ENCODE data around the gene SULT2A1.
"Not testable (repeated sequence)": the region's sequence is repeated elsewhere in the genome, so short reads cannot be mapped to it uniquely, and the experiment has no call there.

The SULT2A1 gene

DNA sequence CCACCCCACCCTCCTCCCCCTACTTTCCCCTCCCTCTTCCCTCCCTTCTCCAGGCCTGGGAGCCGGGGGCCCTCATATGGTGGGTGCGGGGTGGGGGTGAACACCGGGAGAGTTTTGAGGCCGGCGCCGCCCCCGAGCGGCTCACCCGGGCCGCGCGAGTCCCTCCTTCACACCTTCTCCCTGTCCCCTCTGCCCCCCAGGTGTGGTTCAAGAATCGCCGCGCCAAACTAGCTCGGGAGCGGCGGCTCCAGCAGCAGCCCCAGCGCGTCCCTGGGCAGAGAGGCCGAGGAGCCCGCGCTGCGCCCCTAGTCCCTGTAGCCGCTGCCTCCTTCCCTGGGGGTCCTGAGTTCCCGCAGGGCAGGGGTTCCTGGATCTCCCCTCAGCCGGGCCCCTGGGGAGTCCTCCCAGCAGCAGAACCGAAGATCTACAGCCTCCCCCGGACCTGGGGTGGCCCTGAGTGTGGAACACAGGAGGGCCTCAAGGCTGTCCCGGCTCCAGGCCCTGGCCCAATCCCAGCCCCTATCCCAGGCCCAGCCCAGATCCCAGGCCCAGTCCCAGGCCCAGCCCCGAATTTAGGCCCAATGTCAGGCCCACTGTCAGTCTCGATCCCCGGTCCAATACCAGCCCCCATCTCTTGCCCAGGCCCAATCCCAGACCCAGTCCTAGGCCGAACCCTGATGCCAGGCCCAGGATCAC is 25.4 kb downstream of the SULT2A1 start:
- no peak for DNase-seq (ENCODE audit: low read depth)
- H3K4me3 ChIP-seq (ENCODE audit: low read length), result no peak overlapping the region
- TF ChIP-seq, protein P1, sequence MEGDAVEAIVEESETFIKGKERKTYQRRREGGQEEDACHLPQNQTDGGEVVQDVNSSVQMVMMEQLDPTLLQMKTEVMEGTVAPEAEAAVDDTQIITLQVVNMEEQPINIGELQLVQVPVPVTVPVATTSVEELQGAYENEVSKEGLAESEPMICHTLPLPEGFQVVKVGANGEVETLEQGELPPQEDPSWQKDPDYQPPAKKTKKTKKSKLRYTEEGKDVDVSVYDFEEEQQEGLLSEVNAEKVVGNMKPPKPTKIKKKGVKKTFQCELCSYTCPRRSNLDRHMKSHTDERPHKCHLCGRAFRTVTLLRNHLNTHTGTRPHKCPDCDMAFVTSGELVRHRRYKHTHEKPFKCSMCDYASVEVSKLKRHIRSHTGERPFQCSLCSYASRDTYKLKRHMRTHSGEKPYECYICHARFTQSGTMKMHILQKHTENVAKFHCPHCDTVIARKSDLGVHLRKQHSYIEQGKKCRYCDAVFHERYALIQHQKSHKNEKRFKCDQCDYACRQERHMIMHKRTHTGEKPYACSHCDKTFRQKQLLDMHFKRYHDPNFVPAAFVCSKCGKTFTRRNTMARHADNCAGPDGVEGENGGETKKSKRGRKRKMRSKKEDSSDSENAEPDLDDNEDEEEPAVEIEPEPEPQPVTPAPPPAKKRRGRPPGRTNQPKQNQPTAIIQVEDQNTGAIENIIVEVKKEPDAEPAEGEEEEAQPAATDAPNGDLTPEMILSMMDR (conservative IDR thresholded peaks at IDR 0.05; ENCODE audit: low read length), result no peak

DNA sequence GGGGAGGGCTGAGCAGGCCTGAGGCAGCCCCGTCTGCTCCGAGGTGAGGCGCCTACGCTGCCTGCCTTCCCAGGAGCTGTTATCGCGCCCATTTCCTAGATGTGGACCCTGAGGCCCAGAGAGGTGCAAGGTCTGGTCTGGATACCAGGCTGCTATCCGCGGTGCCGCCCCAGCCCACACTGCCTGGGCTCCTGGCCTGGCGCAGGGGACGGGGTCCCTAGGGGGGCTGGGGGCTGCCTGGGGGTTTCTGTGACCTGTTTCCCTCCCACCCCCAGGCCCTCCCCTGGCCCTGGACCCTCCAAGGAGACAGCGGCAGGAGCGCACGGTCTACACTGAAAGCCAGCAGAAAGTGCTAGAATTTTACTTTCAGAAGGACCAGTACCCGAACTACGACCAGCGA is 26.3 kb downstream of the SULT2A1 start:
- not testable (repeated sequence) for H3K4me3 ChIP-seq (ENCODE audit: low read length); DNase-seq (ENCODE audit: low read depth)

DNA sequence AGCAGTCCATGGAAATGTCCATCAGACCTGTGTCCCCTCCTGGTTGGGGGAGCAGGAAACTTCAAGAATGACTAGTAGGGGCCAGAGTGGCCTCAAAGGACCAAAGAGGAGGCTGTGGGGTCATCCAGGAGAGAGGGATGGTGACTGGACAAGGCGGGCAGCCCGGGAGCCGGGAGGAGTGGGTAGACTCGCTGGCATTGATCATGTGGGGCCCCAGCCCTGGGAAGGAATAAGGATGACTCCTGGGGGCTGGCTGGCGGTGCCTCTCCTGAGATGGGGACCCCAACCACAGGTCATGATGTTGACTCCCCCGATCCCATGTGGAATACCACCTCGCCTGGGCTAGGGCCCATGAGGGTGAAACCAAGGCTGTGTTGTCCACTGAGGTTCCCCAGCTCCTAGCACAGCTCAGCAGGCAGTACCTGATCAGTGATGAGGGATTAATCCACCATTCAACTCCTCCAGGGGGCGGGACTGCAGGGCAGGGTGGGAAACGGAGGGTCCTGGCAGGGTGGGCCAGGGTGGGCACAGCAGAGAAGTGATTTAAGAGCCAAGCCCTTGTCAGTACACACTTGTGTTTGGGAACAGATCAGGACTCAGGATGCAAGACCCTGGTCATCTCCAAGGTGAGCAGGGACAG is 27.3 kb downstream of the SULT2A1 start, which contains the start of gene TPRX2:
TSS of gene TPRX2 (plus strand) at position 590 of the 640 bp plus-strand sequence. CDS start at position 602, 12 bp downstream.
- H3K4me3 ChIP-seq (ENCODE audit: low read length); DNase-seq (ENCODE audit: low read depth): not testable (repeated sequence)

DNA sequence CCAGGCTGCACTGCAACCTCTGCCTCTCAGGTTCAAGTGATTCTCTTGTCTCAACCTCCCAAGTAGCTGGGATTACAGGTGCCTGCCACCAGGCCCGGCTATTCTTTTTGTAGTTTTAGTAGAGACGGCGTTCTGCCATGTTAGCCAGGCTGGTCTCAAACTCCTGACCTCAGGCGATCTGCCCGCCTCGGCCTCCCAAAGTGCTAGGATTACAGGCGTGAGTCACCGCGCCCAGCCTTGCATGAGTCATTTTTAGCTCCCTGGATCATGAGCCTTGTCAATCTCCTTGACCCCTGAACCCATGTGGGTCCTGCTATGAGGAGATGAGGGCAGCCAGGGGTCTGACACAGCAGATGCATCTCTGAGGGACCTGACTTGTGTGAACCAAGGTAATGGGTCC is 27.9 kb downstream of the SULT2A1 start:
- not testable (repeated sequence) for DNase-seq (ENCODE audit: low read depth); H3K4me3 ChIP-seq (ENCODE audit: low read length)

DNA sequence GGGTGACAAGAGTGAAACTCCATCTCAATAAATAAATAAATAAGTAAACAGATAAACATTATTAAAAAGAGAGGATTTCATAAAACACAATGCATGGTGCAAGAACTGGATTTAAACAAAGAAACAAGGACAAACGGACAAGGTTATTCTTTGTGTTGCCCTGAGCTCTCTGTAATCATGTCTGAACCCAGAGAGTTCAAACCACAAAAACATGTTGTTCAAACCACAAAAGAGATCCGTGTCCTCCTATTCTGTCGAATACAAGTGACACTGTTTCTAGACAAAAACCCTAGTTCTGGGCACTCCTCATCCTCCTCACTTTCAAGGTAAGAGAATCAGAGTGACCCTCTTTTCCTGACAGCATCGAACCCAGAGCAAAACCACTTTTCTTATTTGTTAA is 31.7 kb downstream of the SULT2A1 start:
- no peak for DNase-seq (ENCODE audit: low read depth)
- TF ChIP-seq, protein P1 (conservative IDR thresholded peaks at IDR 0.05; ENCODE audit: low read length), result no peak
- no peak overlapping the region for H3K4me3 ChIP-seq (ENCODE audit: low read length)

DNA sequence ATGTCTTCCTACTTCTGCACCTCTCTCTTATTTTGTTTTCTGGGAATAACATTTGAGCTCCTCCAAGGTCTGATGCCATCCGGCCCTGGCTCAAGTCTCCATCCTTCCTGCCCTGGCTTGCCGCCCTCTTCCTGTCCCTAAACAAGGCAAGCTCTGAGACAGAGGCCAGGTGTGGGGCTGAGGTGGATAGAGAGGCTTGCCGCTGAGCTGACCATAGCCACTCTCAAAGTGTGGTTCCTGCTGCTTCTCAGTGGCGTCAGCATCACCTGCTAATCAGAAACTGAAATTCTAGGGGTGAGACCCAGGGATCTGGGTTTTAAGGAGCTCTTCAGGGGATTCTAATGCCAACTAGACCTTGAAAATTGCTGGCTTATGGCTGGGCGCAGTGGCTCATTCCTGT is 33.1 kb downstream of the SULT2A1 start:
- no peak for DNase-seq (ENCODE audit: low read depth)
- TF ChIP-seq, protein P1 (conservative IDR thresholded peaks at IDR 0.05; ENCODE audit: low read length), result no peak
- H3K4me3 ChIP-seq (ENCODE audit: low read length), result no peak overlapping the region

DNA sequence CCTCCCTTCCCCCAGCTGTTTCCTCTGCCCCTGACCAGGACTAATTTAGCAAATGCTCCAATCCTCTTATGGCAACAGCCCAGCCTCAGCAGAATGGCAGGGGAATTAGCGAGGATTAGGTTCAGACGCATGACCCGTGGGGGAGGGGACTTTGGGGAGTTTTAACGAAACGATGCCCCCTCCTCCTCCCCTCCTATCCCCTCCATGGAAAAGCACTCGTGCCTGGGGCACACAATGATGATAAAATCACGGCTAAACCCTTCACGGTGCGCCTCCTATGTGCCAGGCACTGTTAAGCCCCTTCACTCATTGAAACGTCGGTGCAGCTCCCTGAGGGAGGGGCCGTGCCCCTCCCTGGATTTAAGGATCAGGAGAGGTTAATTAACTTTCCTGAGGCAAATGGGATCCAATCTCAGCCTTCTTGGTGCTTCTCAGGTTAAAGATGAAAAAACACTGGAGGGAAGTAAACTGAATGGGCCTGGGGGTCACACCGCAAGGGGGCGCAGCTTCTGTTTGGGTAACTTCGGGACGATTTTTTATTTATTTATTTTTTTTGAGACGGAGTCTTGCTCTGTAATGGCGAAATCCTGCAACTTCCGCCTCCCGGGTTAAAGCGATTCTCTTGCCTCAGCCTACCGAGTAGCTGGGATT is 37.2 kb downstream of the SULT2A1 start:
- DNase-seq (ENCODE audit: low read depth), result peak; percentile 4
- TF ChIP-seq, protein P1 (conservative IDR thresholded peaks at IDR 0.05; ENCODE audit: low read length), result peak; percentile 37
- H3K4me3 ChIP-seq (ENCODE audit: low read length), result no peak overlapping the region

DNA sequence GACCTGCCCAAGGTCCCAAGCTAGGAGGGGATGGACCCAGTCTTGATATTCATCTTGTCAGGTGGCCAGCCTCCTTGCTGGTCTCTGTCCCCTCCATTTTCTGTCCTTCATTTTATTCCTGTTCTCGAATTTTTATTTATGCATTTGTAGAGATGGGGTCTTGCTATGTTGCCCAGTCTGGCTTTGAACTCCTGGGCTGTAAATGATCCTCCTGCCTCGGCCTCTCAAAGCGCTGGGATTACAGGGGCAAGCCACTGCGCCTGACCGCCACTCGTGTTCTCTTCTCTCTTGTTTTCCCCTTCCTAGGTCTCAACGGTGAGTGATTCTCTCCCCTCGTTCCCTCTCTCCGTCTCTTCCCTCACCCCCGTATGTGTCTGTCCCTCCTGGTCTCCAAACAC is 37.7 kb downstream of the SULT2A1 start:
- DNase-seq (ENCODE audit: low read depth), result no peak
- H3K4me3 ChIP-seq (ENCODE audit: low read length), result no peak overlapping the region
- TF ChIP-seq, protein P1 (conservative IDR thresholded peaks at IDR 0.05; ENCODE audit: low read length), result no peak

Data from AG10803 (cell line).